K562 (cell line): ENCODE data around the gene NEURL4. TPM values are rescaled to one million over a fixed set of nuclear protein-coding genes. Genes with fewer than 3 reads are reported as not detected.
A peak's percentile ranks its signal among the peaks of the same experiment; 100 is the strongest.

Source experiments
- BRD4 ChIP-seq: fragments of 200-600 bp; sonication (generic); IDR thresholded peaks from 2 replicates; pipeline ENCODE4 v1.6.1; 2017; ENCODE audit warnings: inconsistent platforms
- COPS2 ChIP-seq: fragments of 450-650 bp; conservative IDR thresholded peaks from 2 replicates; pipeline ENCODE4 v1.6.1; 2016; ENCODE audit warnings: mild to moderate bottlenecking, moderate library complexity
- CREB3L1 ChIP-seq: fragments of 450-650 bp; IDR thresholded peaks from 2 replicates; pipeline ENCODE4 v1.6.1; 2014; ENCODE audit warnings: low read depth, mild to moderate bottlenecking, moderate library complexity, borderline replicate concordance
- CXXC5 ChIP-seq: fragments of 250-450 bp; sonication (Bioruptor Pico); IDR thresholded peaks from 2 replicates; pipeline ENCODE4 v1.8.0; 2022; ENCODE audit warnings: inconsistent platforms, mild to moderate bottlenecking, moderate library complexity
- HDAC1 ChIP-seq, 2 experiments: fragments of 450-650 bp; IDR thresholded peaks; 2 replicates each; pipeline ENCODE4 v1.6.1; 2016 to 2017; ENCODE audit warnings: inconsistent platforms in 1 of 2, mild to moderate bottlenecking in 1 of 2, moderate library complexity in 1 of 2
- KLF13 ChIP-seq: fragments of 450-650 bp; IDR thresholded peaks from 2 replicates; pipeline ENCODE4 v1.6.1; 2016; ENCODE audit warnings: missing genetic modification characterization, low read depth, mild to moderate bottlenecking, missing compliant biosample characterization, moderate library complexity, borderline replicate concordance
- POLR2B ChIP-seq: fragments of 450-650 bp; IDR thresholded peaks from 2 replicates; pipeline ENCODE4 v1.6.1; 2018; ENCODE audit warnings: low read depth; ENCODE audit not compliant: partially characterized antibody
- SAP30 ChIP-seq: fragments of 200-600 bp; sonication (generic); IDR thresholded peaks from 2 replicates; pipeline ENCODE4 v1.6.1; 2012; ENCODE audit warnings: borderline replicate concordance, low read depth, mild to moderate bottlenecking, moderate library complexity, low read length, control low read depth, inconsistent platforms; ENCODE audit not compliant: insufficient read depth, poor library complexity, severe bottlenecking
- SRSF7 ChIP-seq: fragments of 200-400 bp; formaldehyde crosslinking; optimal IDR thresholded peaks from 2 replicates; pipeline ENCODE3; 2017; ENCODE audit warnings: mild to moderate bottlenecking, low read depth, low read length
- THRA ChIP-seq: fragments of 450-650 bp; IDR thresholded peaks from 2 replicates; pipeline ENCODE4 v1.6.1; 2017; ENCODE audit warnings: mild to moderate bottlenecking, moderate library complexity
- ZBED1 ChIP-seq: IDR thresholded peaks from 2 replicates; pipeline ENCODE4 v1.6.1; 2014
- ZBTB8A ChIP-seq: fragments of 450-650 bp; IDR thresholded peaks from 2 replicates; pipeline ENCODE4 v1.6.1; 2018; ENCODE audit warnings: mild to moderate bottlenecking, moderate library complexity; ENCODE audit not compliant: partially characterized antibody
- ZNF449 ChIP-seq: fragments of 250-450 bp; sonication (Bioruptor Pico); IDR thresholded peaks from 2 replicates; pipeline ENCODE4 v1.8.0; 2022; ENCODE audit warnings: moderate library complexity, mild to moderate bottlenecking, inconsistent platforms
- ZNF79 ChIP-seq: fragments of 250-450 bp; sonication (Bioruptor Pico); IDR thresholded peaks from 2 replicates; pipeline ENCODE4 v1.4.0; 2020; ENCODE audit warnings: low read depth, mild to moderate bottlenecking, moderate library complexity
- polyA plus RNA-seq, 8 experiments: library from polyadenylated mRNA; depleted of rRNA in 4 of 8; stranded (reverse) in 5 of 8; unstranded in 3 of 8; fragments of >200 nt; fragmentation: Nextera tagmentation in 2 of 8; fragmentation: Illumina TruSeq in 1 of 8; extraction: Ambion mirVana in 2 of 8; extraction: Trizol in 1 of 8; gene quantifications; 2 replicates each; pipeline versions ENCODE4 v1.2.1 to v1.2.3, GENCODE V29; 2011 to 2014; ENCODE audit warnings: inconsistent platforms in 1 of 8, missing spikeins in 1 of 8
- total RNA-seq, 7 experiments: library from RNA; depleted of rRNA in 6 of 7; stranded (reverse); fragments of >200 nt in 6 of 7; fragmentation: Illumina TruSeq in 2 of 7; extraction: Trizol in 2 of 7; gene quantifications; 2 replicates each; pipeline versions ENCODE4 v1.2.1 to v1.2.3, GENCODE V29; 2011 to 2021; ENCODE audit warnings: low replicate concordance in 1 of 7
- TF ChIP-seq, protein P1 (sequence below), 3 experiments: fragments of 200-800 bp in 1 of 3; sonication (Bioruptor generic) in 1 of 3; sonication (generic) in 1 of 3; formaldehyde crosslinking in 1 of 3; IDR thresholded peaks; 2 replicates each; pipeline versions ENCODE4 v1.6.1 to v1.8.0; 2016 to 2022; ENCODE audit warnings: mild to moderate bottlenecking in 2 of 3, missing compliant biosample characterization in 2 of 3, missing genetic modification characterization in 2 of 3, missing genetic modification reagents in 1 of 3

Gene NEURL4
- total and polyA plus RNA-seq, 9 of the 15 experiments (the other 6 are each of a cell fraction or from before 2014, with no cell fraction given) = 0.08 to 37.4 (median 11.5) TPM

DNA sequence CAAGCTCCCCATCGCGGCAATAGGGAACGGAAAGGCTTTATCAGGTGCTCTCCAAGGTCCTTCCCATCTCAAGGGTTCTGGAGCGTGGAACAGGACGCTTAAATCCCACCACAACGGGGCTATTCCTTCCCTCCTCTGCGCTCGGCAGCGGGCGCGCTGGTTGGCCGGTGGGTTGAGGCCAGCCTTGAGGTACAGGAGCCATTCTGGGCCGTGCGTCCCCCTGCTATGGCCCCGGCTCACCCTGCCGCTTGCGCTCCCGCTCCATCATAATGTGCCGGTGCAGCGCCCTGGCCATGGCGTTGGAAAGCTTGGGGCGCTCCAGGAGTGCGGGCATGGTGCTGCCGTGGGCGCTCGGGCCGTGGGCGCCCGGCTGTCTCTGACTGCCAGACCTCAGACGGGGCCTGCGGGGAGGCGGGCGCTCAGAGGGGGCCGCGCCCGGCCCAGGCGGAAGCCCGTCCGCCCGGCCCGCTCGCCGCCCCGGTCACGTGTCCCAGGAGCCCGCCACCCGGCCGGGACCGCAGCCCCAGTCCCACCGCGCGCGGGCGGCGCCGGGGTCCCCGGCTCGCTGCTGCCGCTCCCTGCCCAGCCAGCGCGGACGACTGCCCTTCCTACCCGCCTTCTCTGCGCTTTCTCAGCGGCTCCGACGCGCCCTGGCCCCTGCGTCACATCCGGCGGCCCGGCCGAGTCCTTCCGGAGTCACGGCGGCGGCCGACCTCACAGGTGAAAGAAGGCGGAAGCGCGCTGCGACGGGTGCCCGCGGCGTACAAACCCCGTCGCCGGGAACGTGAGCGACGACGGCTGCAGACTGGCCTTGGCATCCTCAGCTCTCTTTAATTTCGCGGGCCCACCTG is 14.2 kb downstream of the NEURL4 start, which contains the start of gene GPS2 (continued):
- TF ChIP-seq SRSF7 (no peak), ZNF79 (CRISPR knock-in tag) (no peak), SAP30 (peak; percentile 63), HDAC1 (IDR thresholded peaks at IDR 0.05) (peak in 1 of 2 experiments; percentile 73; a peak in 2 of 4 replicates), COPS2 (no peak), THRA (no peak), BRD4 (no peak), KLF13 (tag) (no peak), CXXC5 (CRISPR knock-in tag) (peak; percentile 87), ZNF449 (no peak), CREB3L1 (0 out of 2 replicates have a peak, but pooled peaks have one; percentile 42), POLR2B (peak; percentile 40), ZBED1 (0 out of 2 replicates have a peak, but pooled peaks have one; percentile 32), ZBTB8A (no peak)
- TF ChIP-seq, protein P1, sequence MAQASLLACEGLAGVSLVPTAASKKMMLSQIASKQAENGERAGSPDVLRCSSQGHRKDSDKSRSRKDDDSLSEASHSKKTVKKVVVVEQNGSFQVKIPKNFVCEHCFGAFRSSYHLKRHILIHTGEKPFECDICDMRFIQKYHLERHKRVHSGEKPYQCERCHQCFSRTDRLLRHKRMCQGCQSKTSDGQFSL (CRISPR knock-in tag; IDR thresholded peaks at IDR 0.05) = no peak
- TF ChIP-seq, protein P1 (tag; IDR thresholded peaks at IDR 0.05) = no peak
